GM19324 (cell line): ENCODE data around the gene PANK2.
A peak's percentile ranks its signal among the peaks of the same experiment; 100 is the strongest.

Experiments
- ATAC-seq: cut with Tn5 transposase; IDR thresholded peaks from one replicate; pipeline ENCODE4 v1.9.1; 2021; ENCODE audit warnings: mild to moderate bottlenecking, moderate library complexity; ENCODE audit not compliant: unreplicated experiment, low FRiP score

The PANK2 gene

DNA sequence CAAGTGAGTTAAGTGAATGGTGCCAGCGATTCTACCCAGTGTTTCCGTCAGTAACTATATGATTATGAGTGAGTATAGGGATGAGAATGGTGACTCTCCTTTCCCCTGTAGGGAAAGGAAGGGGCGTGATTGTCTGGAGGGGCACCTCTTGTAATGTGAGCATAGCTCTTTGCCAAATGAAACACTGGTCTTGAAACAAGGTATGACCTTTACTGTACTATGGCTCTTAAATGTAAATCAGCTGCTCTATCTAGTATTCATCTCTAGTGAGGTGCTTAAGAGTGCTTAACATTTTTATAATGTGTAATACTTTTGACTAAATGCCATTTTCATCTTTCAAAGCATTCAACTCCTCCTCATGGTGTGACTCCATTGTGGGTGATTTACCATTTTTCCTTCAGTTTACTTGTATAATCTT, 11.0 kb downstream of the PANK2 start:
- no peak for ATAC-seq

GRCh38 chr20:3901028-3901705, 12.0 kb downstream of the PANK2 start:
- ATAC-seq = no peak

DNA sequence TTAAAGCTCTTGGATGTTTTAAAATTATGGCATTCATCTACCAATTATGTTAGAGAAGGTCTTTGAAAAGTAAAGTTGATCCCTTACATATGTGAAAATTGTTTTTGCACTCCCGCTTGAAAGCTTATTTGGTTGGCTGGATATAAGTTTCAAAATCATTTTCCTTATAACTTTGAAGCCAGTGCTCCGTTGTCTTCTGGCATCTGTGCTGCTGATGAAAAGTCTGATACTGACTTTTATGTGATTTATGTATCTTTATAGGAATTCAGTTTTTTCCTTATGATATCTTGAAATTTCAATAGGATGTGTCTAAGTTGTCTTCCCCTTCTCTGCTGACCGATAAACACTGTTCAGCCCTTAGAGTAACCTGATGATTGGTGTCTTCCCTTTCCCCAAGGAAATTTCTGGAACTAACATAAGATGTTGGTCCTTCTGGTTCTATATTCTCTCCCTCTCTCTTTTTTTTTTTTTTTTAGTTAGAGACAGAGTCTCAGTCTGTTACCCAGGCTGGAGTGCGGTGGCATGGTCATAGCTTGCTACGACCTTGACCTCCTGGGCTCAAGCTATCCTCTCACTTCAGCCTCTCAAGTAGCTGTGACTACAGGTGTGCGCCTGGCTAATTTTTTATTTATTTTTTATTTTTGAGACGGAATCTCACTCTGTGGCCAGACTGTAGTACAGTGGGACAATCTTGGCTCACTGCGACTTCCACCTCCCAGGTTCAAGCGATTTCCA, 12.7 kb downstream of the PANK2 start:
- ATAC-seq = no peak

DNA sequence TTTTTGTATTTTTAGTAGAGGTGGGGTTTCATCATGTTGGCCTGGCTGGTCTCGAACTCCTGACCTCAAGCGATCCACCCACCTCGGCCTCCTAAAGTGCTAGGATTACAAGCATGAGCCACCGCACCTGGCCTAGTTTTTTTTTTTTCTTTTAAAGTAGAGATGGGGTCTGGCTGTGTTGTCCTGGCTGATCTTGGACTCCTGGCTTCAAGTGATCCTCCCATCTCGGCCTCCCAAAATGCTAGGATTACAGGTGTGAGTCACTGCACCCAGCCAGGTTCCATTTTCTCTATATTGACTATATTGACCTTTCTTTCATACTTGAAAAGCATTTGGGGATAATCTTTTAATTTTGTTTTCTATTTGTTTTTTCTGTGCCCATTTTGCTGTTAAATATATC, 13.3 kb downstream of the PANK2 start:
- ATAC-seq = no peak

GRCh38 chr20:3904224-3904623, 15.0 kb downstream of the PANK2 start:
- no peak for ATAC-seq

DNA sequence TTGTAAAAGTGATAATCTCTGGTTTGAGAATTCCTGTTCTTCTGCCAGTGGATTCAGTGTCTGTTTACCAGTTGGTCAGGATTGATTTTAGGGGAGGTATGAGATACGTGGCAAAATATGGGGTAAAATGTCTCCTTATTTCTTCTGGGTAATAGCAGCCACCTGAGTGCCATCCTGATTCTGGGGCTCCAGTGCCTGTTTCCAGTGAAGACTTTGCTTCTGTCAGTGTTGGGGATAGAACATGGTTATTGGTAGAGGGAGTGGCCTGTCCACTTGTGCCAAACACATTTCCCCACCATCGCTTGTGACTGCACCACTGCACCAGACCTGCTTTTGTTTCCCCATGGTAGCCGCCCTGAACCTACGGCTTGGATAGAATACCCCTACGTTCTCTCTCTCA, 15.7 kb downstream of the PANK2 start:
- ATAC-seq = no peak

DNA sequence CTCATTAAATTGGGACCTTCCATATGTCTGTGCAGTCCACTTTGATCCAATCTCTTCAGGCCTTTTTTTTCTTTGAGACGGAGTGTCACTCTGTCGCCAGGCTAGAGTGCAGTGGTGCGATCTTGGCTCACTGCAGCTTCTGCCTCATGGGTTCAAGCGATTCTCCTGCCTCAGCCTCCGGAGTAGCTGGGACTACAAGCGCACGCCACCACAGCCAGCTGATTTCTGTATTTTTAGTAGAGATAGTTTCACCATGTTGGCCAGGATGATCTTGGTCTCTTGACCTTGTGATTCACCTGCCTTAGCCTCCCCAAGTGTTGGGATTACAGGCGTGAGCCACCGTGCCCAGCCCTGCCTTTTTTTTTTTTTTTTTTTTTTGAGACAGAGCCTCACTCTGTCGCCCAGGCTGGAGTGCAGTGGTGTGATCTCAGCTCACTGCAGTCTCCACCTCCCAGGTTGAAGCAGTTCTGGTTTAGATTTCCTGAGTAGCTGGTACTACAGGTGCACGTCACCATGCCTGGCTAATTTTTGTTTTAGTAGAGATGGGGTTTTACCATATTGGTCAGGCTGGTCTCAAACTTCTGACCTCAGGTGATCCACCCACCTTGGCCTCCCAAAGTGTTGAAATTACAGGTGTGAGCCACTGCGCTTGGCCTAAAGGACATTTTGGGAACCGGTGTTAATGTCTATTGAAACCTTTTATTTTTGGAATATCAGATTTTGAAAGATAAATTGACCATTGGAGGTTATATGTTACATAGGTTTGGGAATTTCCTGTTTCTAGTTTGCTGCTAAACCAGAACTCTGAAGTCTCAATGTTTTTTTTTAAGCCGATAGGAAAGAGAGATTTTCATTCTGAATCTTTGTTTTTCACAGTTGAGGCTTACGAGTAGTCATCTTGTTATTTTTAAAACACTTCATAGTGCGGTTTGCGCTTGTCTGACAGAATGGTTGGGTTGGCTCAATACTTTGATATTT, 17.8 kb downstream of the PANK2 start:
- ATAC-seq = peak; percentile 71

DNA sequence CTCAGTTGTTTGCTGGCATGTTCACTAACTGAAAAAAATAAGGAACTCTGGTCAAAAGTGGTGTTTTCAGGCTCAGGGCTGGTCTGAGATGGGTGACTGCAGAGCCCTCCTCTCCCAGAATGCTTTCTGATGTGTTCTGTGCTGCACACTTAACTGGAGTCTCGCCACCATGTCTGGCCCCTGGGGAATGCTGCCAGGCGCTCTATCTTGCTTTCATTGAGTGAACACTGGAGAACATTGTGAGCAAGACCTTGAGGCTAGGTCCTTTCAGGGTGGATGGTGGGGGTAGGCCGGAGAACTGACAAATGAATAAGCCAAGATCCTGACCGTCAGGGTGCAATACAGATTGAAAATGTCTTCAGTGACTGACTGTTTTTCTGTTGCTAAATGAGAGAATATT, 19.5 kb downstream of the PANK2 start:
- no peak for ATAC-seq

DNA sequence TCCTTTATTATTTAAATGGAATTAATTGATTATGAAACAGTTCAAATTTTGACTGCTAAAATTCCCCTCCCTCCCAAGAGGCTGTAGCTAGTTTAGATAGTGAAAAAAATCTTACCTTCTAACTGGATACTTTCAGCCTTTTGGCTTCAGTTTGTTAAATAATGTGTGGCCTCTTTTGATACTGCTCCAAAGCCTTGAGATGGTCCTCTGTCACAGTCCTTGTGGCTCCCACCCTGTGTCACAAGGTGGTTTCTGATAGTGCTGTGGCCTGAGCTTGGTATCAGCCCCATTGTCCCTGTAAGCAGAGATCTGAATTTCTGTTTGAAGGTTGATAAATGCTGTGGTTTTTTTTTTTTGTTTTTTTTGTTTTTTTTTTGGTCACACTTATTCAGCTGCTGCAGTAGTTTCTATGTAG, 20.8 kb downstream of the PANK2 start:
- ATAC-seq = no peak

DNA sequence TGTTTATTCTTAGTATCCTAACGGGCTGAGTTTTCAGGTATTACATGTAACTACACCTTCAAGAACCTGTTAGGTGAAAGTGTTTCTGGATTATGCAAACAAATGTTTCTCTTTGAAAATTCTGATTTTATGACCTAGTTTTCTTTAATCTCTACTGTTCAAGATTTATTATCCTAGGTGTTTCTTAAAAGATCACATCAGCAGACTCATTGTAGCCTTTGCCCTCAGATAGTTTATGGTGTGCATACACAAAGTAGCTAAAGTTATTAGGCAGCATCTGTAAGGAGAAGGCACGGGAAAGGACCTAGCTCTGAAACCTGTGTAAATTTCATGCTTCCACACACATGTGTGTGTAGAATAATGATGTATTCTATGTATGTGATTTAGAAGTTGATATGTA, 21.7 kb downstream of the PANK2 start:
- no peak for ATAC-seq

- no peak for ATAC-seq
These were observed 22.8 kb downstream of the PANK2 start for GRCh38 chr20:3911956-3912355.

DNA sequence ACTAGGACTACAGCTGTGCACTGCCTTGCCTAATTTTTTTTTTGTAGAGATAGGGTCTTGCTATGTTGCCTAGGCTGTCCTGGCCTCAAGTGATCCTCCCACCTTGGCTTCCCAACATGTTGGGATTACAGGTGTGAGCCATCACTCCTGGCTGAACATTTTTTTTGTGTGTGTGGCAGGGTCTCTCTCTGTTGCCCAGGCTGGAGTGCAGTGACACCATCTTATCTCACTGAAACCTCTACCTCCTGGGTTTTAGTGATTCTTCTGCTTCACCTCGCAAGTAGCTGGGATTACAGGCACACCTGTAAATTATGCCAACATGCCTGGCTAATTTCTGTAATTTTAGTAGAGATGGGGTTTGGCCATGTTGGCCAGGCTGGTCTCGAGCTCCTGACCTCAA, 25.3 kb downstream of the PANK2 start:
- ATAC-seq = no peak

- ATAC-seq = no peak
These were observed 26.5 kb downstream of the PANK2 start for GRCh38 chr20:3915691-3916090.

DNA sequence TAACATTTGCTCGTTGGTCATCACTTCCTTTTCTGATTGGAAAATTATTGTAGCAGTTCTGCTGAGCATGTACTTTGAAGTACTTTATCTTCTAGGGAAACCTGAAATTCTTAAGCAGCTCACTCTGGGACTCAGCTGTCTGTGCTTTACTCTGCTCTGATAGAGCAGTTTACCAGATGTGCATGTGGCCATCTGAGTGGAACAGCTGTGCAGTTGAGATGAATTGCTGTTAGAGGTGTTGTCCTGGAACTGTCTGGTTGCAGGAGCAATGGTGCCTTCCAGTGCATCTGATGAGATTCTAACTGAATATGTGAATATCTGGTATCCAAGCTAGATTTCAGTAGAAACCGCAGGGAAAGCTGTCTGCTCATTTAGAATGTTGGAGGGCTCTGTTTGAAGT, 27.2 kb downstream of the PANK2 start:
- no peak for ATAC-seq

DNA sequence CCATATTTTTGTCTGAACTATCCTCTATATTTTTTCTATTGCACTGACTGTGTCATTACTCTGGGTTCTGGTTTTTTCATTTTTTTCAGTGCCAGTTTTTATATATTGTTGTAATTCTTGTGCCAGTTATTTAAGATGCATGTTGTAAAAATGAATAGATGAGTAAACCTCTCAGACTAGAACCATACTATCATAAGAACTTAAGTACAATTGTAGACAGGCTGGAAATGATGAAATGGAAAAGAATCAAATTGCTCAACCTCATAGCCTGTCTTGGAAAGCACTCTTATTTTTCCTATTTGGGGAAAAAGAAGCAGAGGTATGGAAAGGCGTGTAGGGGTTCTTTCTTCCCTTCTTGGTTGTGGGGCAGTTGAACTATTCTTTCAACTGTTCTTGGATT, 30.2 kb downstream of the PANK2 start:
- ATAC-seq = no peak

- ATAC-seq = no peak
These were observed 33.2 kb downstream of the PANK2 start for GRCh38 chr20:3922223-3922982.

- ATAC-seq = no peak
These were observed 33.8 kb downstream of the PANK2 start for GRCh38 chr20:3922983-3923339.

DNA sequence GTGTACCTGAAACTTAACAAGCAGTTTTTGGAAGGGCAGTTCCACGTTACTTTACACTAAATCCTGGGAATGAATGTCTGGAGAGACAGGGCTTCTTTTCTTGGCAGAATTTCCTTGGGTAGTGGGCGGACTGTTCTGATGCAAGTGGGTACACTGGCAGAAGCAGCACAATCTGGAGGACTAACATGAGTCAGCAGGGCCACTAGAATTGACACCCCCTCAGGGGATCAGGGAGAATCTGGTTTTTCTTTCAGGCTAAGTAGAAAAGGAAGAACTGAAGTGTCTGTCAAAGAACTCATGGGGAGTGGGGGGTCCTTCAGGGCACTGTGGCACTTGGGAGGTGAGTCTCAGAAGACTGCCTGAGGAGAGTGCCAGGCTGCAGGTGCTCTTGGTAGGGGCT, 34.6 kb downstream of the PANK2 start:
- ATAC-seq = no peak

DNA sequence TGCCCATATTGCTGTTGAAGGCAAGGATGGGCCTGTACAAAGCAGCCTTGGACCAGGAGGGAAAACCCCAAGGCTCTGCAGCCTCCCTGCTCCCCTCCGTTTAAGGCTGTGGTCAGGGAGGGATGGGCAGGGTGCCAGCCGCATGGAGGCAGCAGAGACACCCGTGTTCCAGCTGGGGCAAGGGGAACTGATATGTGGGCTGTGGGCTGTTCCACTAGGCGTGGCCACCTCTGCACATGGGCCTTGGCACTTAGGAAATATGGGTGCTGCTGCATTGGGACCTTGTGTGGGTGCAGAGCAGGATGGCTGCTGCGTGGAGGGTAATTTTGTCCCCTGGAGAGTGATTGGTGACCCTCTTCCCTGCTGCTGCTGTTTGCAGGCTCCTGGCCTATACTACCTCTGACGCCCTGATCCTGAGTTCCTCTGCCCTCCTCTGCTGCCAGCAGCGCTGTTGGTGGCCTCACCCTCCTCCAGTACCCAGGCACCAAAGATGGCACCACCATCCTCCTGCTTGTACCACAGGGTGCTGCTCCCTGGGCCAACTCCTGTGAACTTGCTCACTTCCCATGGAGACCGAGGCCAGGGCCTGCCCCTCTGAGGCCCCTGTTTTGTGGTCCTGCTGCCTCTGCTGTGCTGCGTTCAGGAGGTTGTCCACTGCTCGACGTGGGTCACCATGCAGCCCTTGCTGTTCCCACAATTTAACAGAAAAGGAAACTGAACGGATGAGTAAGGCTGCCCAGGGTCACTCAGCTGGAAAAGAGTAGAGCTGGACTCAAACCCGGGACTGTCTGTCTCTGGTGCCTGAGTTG, 35.3 kb downstream of the PANK2 start:
- ATAC-seq = no peak
